ENCODE results near the gene PLPPR3. TPM values are rescaled to one million over a fixed set of nuclear protein-coding genes. Genes with fewer than 3 reads are reported as not detected.

PLPPR3 gene
- polyA plus RNA-seq, 1 donor (not counting 4 experiments of a cell fraction or from before 2014, with no cell fraction given): not detected

DNA sequence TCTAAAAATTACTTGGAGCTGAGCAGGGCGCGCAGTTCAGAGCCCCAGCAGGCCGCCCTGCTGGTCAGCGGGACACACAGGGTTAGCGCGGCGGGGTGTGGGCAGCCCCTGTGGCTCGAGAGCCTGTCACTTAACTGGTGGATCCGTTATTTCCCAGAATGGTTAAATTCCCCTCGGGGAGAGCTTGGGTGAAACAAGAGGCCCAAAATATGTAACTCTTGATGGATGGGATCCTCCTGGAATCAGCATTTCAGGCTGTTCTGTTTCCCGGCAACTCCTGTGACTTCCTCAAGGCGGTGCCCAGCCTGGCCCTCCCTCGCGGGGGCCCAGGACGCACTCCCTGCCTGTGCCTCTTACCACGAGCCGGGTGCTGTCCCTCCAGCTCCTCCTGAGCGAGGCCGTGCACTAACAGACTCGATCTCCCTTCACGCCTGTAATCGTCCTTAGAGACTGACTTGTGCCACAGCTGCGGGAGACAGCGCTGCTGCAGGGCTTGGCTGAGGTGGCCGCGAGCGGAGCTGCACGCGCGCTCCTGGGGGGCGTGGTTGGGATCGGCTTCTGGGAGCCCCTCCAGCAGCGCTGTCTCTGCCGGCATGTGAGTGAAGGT is 14.8 kb downstream of the PLPPR3 start:
- dilution Hi-C loops (cut with MboI; ENCODE audit: extremely low pct_ligation_motif_present, low sequenced_read_pairs): no loop called here
- Histone ChIP-seq H3K27ac (ENCODE audit: control insufficient read depth, insufficient read depth, low read length) (no peak overlapping the region), H3K27me3 (ENCODE audit: control insufficient read depth, extremely low read depth, insufficient read depth, low read length) (no peaks in the 10 kb centered on the region), H3K4me3 (ENCODE audit: control insufficient read depth in 2 of 3, extremely low read depth in 1 of 3, insufficient read depth in 2 of 3, low read depth in 1 of 3, low read length in 3 of 3) (no peak overlapping the region), H3K4me1 (ENCODE audit: control insufficient read depth, extremely low read depth, insufficient read depth, low read length) (peaks cover 5% of the 10 kb centered on the region), H3K9me3 (ENCODE audit: control insufficient read depth, low read depth, low read length) (no peaks in the 10 kb centered on the region), H4K20me1 (ENCODE audit: control insufficient read depth, extremely low read depth, insufficient read depth, low read length) (peaks cover 70% of the 10 kb centered on the region), H3K36me3 (ENCODE audit: control insufficient read depth in 2 of 2, extremely low read depth in 1 of 2, insufficient read depth in 2 of 2, low read length in 2 of 2) (peaks cover 35 to 76% of the 10 kb centered on the region in 2 experiments), H2AFZ (ENCODE audit: control insufficient read depth, low read length) (no peak overlapping the region), H3K9ac (ENCODE audit: control insufficient read depth, extremely low read depth, insufficient read depth, low read length) (no peak overlapping the region), H3K9me1 (ENCODE audit: control insufficient read depth, extremely low read depth, insufficient read depth, low read length) (no peaks in the 10 kb centered on the region), H3K4me2 (ENCODE audit: control insufficient read depth, extremely low read depth, insufficient read depth, low read depth, low read length) (no peak overlapping the region), H3K79me2 (ENCODE audit: control insufficient read depth, insufficient read depth, low read length) (peaks cover 72% of the 10 kb centered on the region)
- no peak for TF ChIP-seq EZH2 (IDR thresholded peaks at IDR 0.05; ENCODE audit: low read length)
- TF ChIP-seq, protein P1, sequence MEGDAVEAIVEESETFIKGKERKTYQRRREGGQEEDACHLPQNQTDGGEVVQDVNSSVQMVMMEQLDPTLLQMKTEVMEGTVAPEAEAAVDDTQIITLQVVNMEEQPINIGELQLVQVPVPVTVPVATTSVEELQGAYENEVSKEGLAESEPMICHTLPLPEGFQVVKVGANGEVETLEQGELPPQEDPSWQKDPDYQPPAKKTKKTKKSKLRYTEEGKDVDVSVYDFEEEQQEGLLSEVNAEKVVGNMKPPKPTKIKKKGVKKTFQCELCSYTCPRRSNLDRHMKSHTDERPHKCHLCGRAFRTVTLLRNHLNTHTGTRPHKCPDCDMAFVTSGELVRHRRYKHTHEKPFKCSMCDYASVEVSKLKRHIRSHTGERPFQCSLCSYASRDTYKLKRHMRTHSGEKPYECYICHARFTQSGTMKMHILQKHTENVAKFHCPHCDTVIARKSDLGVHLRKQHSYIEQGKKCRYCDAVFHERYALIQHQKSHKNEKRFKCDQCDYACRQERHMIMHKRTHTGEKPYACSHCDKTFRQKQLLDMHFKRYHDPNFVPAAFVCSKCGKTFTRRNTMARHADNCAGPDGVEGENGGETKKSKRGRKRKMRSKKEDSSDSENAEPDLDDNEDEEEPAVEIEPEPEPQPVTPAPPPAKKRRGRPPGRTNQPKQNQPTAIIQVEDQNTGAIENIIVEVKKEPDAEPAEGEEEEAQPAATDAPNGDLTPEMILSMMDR (optimal IDR thresholded peaks at IDR 0.05 in 1 of 3, IDR thresholded peaks at IDR 0.05 in 1 of 3, conservative IDR thresholded peaks at IDR 0.05 in 1 of 3; ENCODE audit: extremely low read depth in 1 of 3, insufficient read depth in 2 of 3, low read length in 3 of 3): no peak
- FAIRE-seq (no peak), DNase-seq (ENCODE audit: low read depth, low spot score) (no peak)

DNA sequence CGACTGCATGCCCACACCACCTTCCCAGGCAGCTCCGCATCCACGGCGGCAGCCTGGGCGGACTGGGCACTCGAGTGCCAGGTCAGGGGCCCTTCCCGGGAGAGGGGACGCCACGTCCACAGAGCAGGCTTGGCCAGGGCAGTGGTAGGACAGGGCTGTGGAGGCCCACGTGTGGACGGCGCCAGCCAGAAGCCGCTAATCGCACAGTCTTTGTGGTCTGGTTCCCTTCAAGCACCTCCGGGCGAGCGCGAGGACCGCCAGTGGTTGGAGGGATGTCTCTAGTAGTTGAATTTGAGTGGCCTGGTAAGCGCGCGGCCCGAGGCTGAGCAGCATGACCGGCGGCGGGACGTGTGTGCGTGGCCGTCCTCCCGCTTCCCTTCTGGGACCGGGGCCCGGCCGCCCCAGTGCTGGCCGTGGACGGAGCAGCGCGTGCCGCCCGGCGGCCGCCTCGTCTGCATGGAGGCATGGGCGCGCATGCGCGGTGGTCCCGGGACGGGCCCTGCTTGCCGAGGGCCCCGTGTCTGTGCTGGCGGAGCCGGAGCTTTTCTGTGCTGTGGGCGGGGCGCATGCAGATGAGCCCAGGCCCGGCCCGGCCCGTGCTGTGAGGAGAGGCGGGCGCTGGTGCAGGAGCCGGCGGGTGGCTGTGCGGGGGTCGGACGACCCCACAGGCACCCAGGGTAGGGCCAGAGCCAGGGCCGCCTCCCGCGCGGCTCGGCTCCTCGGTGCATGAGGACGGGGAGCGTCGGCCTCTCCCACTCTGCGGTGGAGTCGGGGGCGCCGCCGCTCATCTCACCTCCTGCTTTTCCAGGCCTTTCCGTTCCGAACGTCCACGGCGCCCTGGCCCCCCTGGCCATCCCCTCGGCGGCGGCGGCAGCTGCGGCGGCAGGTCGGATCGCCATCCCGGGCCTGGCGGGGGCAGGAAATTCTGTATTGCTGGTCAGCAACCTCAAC is 15.9 kb downstream of the PLPPR3 start:
- Histone ChIP-seq H3K9ac (ENCODE audit: control insufficient read depth, extremely low read depth, insufficient read depth, low read length) (no peak overlapping the region), H3K9me3 (ENCODE audit: control insufficient read depth, low read depth, low read length) (no peaks in the 10 kb centered on the region), H3K36me3 (ENCODE audit: control insufficient read depth in 2 of 2, extremely low read depth in 1 of 2, insufficient read depth in 2 of 2, low read length in 2 of 2) (peaks cover 39 to 83% of the 10 kb centered on the region in 2 experiments), H2AFZ (ENCODE audit: control insufficient read depth, low read length) (no peak overlapping the region), H4K20me1 (ENCODE audit: control insufficient read depth, extremely low read depth, insufficient read depth, low read length) (peaks cover 73% of the 10 kb centered on the region), H3K27me3 (ENCODE audit: control insufficient read depth, extremely low read depth, insufficient read depth, low read length) (no peaks in the 10 kb centered on the region), H3K4me2 (ENCODE audit: control insufficient read depth, extremely low read depth, insufficient read depth, low read depth, low read length) (no peak overlapping the region), H3K4me1 (ENCODE audit: control insufficient read depth, extremely low read depth, insufficient read depth, low read length) (peaks cover 15% of the 10 kb centered on the region), H3K79me2 (ENCODE audit: control insufficient read depth, insufficient read depth, low read length) (peaks cover 82% of the 10 kb centered on the region), H3K27ac (ENCODE audit: control insufficient read depth, insufficient read depth, low read length) (no peak overlapping the region), H3K9me1 (ENCODE audit: control insufficient read depth, extremely low read depth, insufficient read depth, low read length) (no peaks in the 10 kb centered on the region), H3K4me3 (ENCODE audit: control insufficient read depth in 2 of 3, extremely low read depth in 1 of 3, insufficient read depth in 2 of 3, low read depth in 1 of 3, low read length in 3 of 3) (no peak overlapping the region)
- dilution Hi-C loops (cut with MboI; ENCODE audit: extremely low pct_ligation_motif_present, low sequenced_read_pairs): no loop called here
- FAIRE-seq: no peak
- DNase-seq (ENCODE audit: low read depth, low spot score): no peak
- TF ChIP-seq EZH2 (IDR thresholded peaks at IDR 0.05; ENCODE audit: low read length): no peak
- TF ChIP-seq, protein P1 (optimal IDR thresholded peaks at IDR 0.05 in 1 of 3, IDR thresholded peaks at IDR 0.05 in 1 of 3, conservative IDR thresholded peaks at IDR 0.05 in 1 of 3; ENCODE audit: extremely low read depth in 1 of 3, insufficient read depth in 2 of 3, low read length in 3 of 3): no peak

Data from keratinocyte (primary cell).